ENCODE results near the gene VEGFC. TPM values are rescaled to one million over a fixed set of nuclear protein-coding genes. Genes with fewer than 3 reads are reported as not detected.

Gene VEGFC
- polyA plus RNA-seq, 1 donor (not counting 4 experiments of a cell fraction or from before 2014, with no cell fraction given), result 19.4 TPM

DNA sequence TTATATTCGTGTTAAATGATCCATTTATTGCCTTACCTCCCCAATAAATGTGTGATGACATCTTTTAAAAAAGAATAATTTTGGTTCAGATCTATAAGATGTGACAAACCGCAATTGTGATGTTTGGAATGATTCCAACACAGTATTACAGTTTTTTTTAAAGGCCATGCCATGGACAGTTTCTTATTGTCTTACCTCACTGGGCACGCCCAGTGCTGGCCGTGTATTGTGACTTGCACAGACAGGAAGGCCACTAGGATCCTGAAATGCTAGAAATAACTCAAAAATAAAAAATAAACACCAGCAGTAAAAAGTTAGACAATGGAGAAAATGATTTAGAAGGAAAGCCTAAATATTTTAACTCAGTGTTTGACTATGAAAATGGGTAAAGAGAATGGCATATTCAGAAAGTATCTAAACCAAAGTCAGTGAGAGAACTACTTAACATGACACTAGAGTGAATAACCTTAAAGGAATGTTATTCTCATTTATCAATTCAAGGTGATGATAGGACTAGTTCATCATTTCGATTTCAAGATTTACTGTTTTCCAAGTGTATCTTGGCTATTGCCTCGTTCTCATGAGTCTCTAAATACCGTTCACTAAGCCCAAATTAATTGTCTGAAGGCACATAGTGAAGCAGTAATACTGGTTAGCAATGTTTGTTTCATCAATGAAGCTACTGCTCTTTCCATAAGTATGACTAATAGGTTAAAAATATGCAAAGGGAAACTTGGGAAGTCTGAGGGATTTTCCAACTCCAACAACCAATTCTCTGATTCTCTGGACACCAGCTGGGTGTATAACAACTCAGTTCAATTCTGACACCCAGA is 46.1 kb upstream of the VEGFC start:
- Histone ChIP-seq H3K9me3 (ENCODE audit: control insufficient read depth, low read depth, low read length) (no peaks in the 10 kb centered on the region), H3K9ac (ENCODE audit: control insufficient read depth, extremely low read depth, insufficient read depth, low read length) (no peak overlapping the region), H3K27ac (ENCODE audit: control insufficient read depth, insufficient read depth, low read length) (peak overlapping the region; percentile 72), H3K27me3 (ENCODE audit: control insufficient read depth, extremely low read depth, insufficient read depth, low read length) (no peaks in the 10 kb centered on the region), H3K36me3 (ENCODE audit: control insufficient read depth in 2 of 2, extremely low read depth in 1 of 2, insufficient read depth in 2 of 2, low read length in 2 of 2) (no peaks in the 10 kb centered on the region), H2AFZ (ENCODE audit: control insufficient read depth, low read length) (peak overlapping the region; percentile 35), H3K4me2 (ENCODE audit: control insufficient read depth, extremely low read depth, insufficient read depth, low read depth, low read length) (peak overlapping the region; percentile 54), H4K20me1 (ENCODE audit: control insufficient read depth, extremely low read depth, insufficient read depth, low read length) (no peaks in the 10 kb centered on the region), H3K4me3 (ENCODE audit: control insufficient read depth in 2 of 3, extremely low read depth in 1 of 3, insufficient read depth in 2 of 3, low read depth in 1 of 3, low read length in 3 of 3) (no peak overlapping the region), H3K9me1 (ENCODE audit: control insufficient read depth, extremely low read depth, insufficient read depth, low read length) (no peaks in the 10 kb centered on the region), H3K4me1 (ENCODE audit: control insufficient read depth, extremely low read depth, insufficient read depth, low read length) (peaks cover 32% of the 10 kb centered on the region), H3K79me2 (ENCODE audit: control insufficient read depth, insufficient read depth, low read length) (no peaks in the 10 kb centered on the region)
- TF ChIP-seq, protein P1, sequence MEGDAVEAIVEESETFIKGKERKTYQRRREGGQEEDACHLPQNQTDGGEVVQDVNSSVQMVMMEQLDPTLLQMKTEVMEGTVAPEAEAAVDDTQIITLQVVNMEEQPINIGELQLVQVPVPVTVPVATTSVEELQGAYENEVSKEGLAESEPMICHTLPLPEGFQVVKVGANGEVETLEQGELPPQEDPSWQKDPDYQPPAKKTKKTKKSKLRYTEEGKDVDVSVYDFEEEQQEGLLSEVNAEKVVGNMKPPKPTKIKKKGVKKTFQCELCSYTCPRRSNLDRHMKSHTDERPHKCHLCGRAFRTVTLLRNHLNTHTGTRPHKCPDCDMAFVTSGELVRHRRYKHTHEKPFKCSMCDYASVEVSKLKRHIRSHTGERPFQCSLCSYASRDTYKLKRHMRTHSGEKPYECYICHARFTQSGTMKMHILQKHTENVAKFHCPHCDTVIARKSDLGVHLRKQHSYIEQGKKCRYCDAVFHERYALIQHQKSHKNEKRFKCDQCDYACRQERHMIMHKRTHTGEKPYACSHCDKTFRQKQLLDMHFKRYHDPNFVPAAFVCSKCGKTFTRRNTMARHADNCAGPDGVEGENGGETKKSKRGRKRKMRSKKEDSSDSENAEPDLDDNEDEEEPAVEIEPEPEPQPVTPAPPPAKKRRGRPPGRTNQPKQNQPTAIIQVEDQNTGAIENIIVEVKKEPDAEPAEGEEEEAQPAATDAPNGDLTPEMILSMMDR (optimal IDR thresholded peaks at IDR 0.05 in 1 of 3, IDR thresholded peaks at IDR 0.05 in 1 of 3, conservative IDR thresholded peaks at IDR 0.05 in 1 of 3; ENCODE audit: extremely low read depth in 1 of 3, insufficient read depth in 2 of 3, low read length in 3 of 3), result no peak
- TF ChIP-seq EZH2 (IDR thresholded peaks at IDR 0.05; ENCODE audit: low read length), result no peak
- dilution Hi-C loops (cut with MboI; ENCODE audit: extremely low pct_ligation_motif_present, low sequenced_read_pairs), result no loop called here
- FAIRE-seq (peak; percentile 84), DNase-seq (ENCODE audit: low read depth, low spot score) (no peak)

DNA sequence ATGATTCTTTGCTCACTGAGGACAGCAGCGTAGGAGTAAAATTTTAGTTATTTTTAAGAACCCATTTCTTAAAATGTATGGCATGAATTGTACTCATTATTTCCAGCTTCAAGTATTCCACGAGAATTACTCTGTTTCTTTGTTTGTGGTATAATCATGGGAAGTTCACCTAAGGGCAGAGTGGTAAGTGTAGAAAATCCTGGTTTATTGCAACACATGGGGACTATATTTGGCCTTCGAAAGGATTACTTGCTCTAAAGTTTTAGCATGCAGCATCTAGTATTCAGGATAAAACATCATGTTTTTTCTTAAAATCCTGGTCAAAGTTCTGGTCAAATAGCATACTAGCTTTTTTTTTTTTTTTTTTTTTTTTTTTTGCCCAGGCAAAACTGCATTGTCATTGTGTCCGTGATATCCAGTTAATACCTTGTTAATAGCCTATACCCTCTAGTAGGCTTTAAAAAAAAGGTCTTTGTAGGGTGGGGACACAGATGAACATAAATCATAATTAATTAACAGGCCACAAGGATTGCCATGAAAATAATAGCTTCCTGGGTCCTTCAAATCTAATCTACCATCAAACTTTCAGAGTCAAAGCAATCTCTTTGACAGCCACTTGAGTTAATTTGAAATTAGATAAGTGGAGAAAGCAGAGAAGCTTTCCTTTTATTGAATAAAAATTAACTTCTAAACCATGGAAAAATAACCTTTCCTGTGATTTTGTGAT is 44.6 kb upstream of the VEGFC start:
- Histone ChIP-seq H3K79me2 (ENCODE audit: control insufficient read depth, insufficient read depth, low read length) (no peaks in the 10 kb centered on the region), H3K4me2 (ENCODE audit: control insufficient read depth, extremely low read depth, insufficient read depth, low read depth, low read length) (no peak overlapping the region), H2AFZ (ENCODE audit: control insufficient read depth, low read length) (no peak overlapping the region)

More for the DNA sequence above, 44.6 kb upstream of the VEGFC start:
- Histone ChIP-seq H4K20me1 (ENCODE audit: control insufficient read depth, extremely low read depth, insufficient read depth, low read length) (no peaks in the 10 kb centered on the region), H3K9ac (ENCODE audit: control insufficient read depth, extremely low read depth, insufficient read depth, low read length) (no peak overlapping the region), H3K4me1 (ENCODE audit: control insufficient read depth, extremely low read depth, insufficient read depth, low read length) (peaks cover 32% of the 10 kb centered on the region), H3K27me3 (ENCODE audit: control insufficient read depth, extremely low read depth, insufficient read depth, low read length) (no peaks in the 10 kb centered on the region), H3K27ac (ENCODE audit: control insufficient read depth, insufficient read depth, low read length) (no peak overlapping the region), H3K9me3 (ENCODE audit: control insufficient read depth, low read depth, low read length) (no peaks in the 10 kb centered on the region), H3K9me1 (ENCODE audit: control insufficient read depth, extremely low read depth, insufficient read depth, low read length) (no peaks in the 10 kb centered on the region), H3K36me3 (ENCODE audit: control insufficient read depth in 2 of 2, extremely low read depth in 1 of 2, insufficient read depth in 2 of 2, low read length in 2 of 2) (no peaks in the 10 kb centered on the region), H3K4me3 (ENCODE audit: control insufficient read depth in 2 of 3, extremely low read depth in 1 of 3, insufficient read depth in 2 of 3, low read depth in 1 of 3, low read length in 3 of 3) (no peak overlapping the region)
- no peak for TF ChIP-seq EZH2 (IDR thresholded peaks at IDR 0.05; ENCODE audit: low read length)
- TF ChIP-seq, protein P1 (optimal IDR thresholded peaks at IDR 0.05 in 1 of 3, IDR thresholded peaks at IDR 0.05 in 1 of 3, conservative IDR thresholded peaks at IDR 0.05 in 1 of 3; ENCODE audit: extremely low read depth in 1 of 3, insufficient read depth in 2 of 3, low read length in 3 of 3), result no peak
- FAIRE-seq (peak; percentile 60), DNase-seq (ENCODE audit: low read depth, low spot score) (no peak)
- dilution Hi-C loops (cut with MboI; ENCODE audit: extremely low pct_ligation_motif_present, low sequenced_read_pairs), result no loop called here

All from keratinocyte (primary cell).